HL-60/S4 (cell line): ENCODE data around the gene TMEM116.

Experiments used
- in situ Hi-C: fragments of 300-500 bp; cut with MboI; formaldehyde crosslinking; loops from 2 replicates; pipeline ENCODE4 v1.14.3; 2022; ENCODE audit warnings: low sequenced_read_pairs

The TMEM116 gene

DNA sequence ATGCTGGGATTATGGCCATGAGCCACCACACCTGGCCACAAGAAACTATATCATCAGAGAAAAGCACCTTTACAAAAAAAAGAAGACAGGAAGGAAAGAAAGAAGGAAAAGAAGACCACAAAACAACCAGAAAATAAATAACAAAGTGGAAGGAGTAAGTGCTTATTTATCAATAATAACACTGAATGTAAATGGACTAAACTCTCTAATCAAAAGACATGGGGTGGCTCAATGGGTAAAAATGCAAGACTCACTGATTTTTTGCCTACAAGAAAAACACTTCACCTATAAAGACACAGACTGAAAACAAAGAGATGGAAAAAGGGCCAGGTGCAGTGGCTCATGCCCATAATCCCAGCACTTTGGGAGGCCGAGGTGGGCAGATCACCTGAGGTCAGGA lies 105.2 kb downstream of the TMEM116 start:
- in situ Hi-C loops: no loop called here

DNA sequence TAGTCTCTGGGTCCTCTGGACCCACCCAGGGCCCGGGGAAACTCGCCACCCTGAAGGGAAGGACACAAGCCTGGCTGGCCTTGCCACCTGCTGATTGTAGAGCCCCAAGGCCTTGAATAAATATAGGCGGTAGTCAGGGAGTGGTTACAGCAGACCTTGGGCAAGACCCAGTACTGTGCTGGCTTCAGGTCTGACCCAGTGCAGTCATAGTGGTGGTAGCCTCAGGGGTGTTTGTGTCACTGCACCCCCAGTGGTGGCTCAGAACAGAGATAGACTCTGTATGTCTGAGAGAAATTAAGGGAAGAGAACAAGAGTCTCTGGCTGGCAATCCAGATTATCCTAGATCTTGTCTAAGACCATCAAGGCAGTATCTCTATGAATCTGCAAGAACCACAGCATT lies 107.5 kb downstream of the TMEM116 start:
- in situ Hi-C loops: no loop called here

GRCh38 chr12:111904446-111904975 lies 108.5 kb downstream of the TMEM116 start:
- in situ Hi-C loops: no loop called here

- in situ Hi-C loops: no loop called here
Measured at GRCh38 chr12:111901182-111901581, 111.8 kb downstream of the TMEM116 start.

GRCh38 chr12:111894556-111894955 lies 118.4 kb downstream of the TMEM116 start:
- in situ Hi-C loops: no loop called here

- in situ Hi-C loops: no loop called here
Measured at GRCh38 chr12:111893287-111893686, 119.7 kb downstream of the TMEM116 start.

DNA sequence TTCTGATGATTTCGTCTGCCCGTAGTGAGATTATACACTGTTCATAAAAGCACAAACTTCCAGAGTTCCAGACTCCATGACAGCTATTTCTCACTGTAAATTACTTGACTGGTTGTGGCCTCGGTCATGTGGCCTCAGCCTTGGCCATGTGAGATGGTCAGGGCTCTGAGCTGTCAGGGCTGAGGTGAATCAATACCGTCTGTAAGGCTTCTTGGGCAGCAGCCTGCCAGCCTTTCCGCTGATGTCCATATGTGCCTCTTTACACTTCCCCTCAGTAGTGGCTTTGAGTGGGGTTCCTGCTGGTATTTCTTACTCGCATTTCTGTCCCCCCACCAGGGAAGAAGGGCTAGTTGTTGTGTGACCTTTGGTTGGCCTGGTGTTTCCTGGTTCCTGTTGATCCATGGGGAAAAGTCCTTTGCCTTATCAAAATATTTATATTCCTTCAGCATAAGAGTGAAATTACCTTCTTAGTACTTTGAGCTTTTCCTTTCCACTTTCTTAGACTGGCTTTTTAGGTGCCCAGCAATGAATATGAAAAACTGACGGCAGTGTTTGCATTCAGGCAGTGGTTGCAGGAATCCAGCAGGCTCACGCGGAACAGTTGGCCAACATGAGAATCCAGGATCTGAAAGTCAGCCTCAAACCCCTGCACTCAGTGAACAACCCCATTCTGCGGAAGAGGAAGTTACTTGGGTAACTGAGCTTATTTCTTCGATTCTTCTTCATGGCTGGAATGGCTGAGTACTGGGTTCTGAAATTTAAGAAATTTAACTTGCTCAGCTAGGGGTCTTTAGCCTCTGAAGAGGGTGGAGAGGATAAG lies 124.8 kb downstream of the TMEM116 start:
- in situ Hi-C loops: no loop called here

DNA sequence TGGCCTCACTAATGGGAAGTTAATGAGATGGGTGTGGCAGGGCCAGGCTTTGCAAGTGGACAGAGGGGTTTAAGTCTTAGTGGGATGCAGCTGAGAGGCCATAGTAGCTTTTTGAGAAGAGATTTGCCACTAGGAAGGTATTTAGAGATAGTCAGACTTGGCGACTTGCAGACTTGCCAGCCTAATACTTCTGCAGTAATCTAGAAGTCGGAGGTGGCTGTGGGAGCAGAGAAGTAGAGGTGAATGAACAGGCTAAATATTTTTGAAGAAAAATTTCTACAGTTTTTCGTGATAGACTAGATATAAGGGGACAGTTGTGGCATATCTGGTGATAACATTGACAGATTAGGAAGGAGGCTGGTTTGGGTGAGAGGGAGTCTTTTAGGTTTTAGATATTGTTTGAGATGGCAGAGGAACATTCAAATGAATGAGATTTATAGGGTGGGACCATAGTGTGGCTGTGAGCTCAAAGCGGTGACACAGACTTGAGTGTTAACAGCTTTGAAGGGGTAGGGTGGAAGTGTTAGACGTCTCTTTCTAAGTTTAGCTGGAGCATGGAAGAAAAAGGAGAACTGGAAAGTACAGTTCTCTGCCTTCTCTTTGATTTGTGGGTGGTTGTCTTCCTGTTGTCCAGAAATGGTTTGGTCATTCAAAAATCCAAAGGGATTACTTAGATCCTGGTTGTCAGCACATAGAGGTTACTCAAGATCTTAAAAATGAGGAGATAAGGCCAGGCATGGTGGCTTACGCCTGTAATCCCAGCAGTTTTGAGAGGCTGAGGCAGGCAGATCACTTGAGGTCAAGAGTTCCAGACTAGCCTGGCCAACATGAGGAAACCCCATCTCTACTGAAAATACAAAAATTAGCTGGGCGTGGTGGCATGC lies 126.1 kb downstream of the TMEM116 start:
- in situ Hi-C loops: no loop called here

DNA sequence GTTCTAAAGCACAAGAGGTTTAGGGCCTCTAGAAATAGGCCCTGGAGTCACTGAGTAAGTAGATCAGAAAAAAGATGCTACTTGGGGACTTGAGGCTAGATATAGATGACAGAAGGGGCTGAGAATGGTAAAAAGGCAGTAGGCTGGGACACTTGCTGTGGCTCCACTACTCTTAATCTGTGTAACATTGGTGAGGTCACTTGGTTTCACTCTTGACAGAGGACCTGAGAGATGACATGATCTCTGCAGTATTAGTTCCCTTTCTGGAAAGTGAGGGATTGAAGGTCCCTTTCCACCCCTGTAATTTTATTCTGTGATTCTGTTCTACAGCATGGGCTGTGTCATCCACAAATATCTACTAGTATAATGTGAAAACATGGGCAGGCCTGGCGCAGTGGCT lies 131.2 kb downstream of the TMEM116 start:
- in situ Hi-C loops: no loop called here
